ENCODE measurements around the gene TSPAN16. TPM values are rescaled to one million over a fixed set of nuclear protein-coding genes. Genes with fewer than 3 reads are reported as not detected.
A peak's percentile ranks its signal among the peaks of the same experiment; 100 is the strongest.

Gene TSPAN16
- total RNA-seq, 3 donors from 2014 or later = not detected

DNA sequence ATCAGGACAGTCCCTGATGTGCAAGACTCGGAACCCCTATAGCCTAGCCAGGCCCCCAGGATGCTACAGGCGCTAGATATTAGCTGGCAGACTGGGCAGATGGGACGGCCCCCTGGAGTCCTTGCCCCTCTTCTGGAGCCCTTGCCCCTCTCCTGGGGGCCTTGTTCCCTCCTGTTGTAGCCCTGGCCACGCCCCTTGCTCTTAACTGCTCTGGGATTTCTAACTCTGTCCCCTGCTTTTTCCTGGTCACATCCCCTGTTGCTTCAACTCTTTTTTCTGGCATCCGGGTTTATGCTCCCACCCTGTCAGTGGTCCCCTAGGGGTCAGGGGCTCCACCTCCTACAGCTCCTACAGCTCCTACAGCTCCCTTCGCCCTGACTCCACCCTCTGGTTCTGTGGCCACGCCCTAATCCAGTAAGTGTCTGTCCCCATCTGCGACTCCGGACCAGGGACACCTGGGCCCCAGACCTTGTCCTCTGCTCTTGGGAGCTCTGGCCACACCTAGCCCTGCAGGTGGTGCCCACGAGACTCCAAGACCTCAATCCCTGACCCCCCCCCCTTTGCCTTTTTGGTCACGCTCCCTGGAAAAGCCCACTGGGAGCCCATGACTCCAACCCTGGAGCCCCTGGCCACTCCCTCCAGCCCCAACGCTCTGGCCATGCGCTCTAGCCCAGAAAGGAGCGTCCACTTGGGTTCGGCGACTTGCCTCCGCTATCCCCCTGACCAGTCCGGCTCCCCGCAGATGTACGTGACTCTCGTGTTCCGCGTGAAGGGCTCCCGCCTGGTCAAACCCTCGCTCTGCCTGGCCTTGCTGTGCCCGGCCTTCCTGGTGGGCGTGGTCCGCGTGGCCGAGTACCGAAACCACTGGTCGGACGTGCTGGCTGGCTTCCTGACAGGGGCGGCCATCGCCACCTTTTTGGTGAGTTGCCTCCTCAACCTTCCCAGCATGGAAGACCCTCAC lies 66.1 kb downstream of the TSPAN16 start:
- TF ChIP-seq, protein P1, sequence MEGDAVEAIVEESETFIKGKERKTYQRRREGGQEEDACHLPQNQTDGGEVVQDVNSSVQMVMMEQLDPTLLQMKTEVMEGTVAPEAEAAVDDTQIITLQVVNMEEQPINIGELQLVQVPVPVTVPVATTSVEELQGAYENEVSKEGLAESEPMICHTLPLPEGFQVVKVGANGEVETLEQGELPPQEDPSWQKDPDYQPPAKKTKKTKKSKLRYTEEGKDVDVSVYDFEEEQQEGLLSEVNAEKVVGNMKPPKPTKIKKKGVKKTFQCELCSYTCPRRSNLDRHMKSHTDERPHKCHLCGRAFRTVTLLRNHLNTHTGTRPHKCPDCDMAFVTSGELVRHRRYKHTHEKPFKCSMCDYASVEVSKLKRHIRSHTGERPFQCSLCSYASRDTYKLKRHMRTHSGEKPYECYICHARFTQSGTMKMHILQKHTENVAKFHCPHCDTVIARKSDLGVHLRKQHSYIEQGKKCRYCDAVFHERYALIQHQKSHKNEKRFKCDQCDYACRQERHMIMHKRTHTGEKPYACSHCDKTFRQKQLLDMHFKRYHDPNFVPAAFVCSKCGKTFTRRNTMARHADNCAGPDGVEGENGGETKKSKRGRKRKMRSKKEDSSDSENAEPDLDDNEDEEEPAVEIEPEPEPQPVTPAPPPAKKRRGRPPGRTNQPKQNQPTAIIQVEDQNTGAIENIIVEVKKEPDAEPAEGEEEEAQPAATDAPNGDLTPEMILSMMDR (IDR thresholded peaks at IDR 0.05) = no peak
- Histone ChIP-seq H3K9me3 (no peaks in the 10 kb centered on the region), H3K36me3 (ENCODE audit: low read depth) (no peaks in the 10 kb centered on the region), H3K4me3 (no peak overlapping the region), H3K4me1 (ENCODE audit: low read depth) (peaks cover 12% of the 10 kb centered on the region)
- DNase-seq = peak in 1 of 3 donors; percentile 60
- peak; percentile 54 for ATAC-seq
- intact Hi-C loops (cut with DNase I, micrococcal nuclease) = no loop called here

DNA sequence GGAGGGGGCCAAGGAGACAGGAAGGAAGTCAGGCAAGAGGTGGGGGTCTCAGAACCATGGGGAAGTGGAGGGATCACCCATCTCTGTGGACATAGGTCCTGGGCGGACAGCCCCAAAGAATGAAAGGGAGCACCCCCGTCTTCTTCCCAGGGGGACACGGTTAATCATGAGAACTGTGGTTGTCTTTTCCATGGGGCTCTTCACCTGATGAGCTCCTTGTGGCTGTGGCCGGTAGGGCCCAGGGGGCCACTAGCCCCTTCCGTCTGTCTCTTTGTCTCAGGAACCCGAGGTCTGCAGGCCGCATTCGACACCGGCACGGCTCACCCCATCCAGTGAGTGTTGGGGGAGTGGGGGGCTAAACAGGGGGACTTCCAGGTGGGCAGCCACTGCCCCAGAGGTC lies 67.9 kb downstream of the TSPAN16 start:
- Histone ChIP-seq H3K9me3 (no peaks in the 10 kb centered on the region), H3K4me3 (no peak overlapping the region), H3K36me3 (ENCODE audit: low read depth) (no peaks in the 10 kb centered on the region), H3K4me1 (ENCODE audit: low read depth) (peaks cover 12% of the 10 kb centered on the region)
- intact Hi-C loops (cut with DNase I, micrococcal nuclease) = no loop called here
- TF ChIP-seq, protein P1 (IDR thresholded peaks at IDR 0.05) = no peak
- DNase-seq = no peak
- no peak for ATAC-seq

DNA sequence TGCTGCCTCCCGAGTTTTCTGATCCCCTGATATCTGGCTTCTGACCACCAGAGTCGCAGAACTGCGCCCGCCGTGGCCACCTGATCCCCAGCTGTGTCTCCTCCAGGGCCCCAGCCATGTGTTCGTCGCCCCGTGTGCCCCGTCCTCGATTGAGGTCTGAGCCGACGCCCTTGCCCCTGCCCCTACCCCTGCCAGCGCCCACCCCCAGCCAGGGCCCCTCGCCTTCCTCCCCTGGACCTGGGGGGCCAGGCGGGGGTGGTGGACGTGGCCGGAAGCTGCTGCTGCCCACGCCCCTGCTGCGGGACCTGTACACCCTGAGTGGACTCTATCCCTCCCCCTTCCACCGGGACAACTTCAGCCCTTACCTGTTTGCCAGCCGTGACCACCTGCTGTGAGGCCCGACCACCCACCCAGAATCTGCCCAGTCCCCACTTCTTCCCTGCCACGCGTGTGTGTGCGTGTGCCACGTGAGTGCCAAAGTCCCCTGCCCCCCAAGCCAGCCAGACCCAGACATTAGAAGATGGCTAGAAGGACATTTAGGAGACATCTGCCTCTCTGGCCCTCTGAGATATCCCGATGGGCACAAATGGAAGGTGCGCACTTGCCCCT lies 68.4 kb downstream of the TSPAN16 start:
- Histone ChIP-seq H3K36me3 (ENCODE audit: low read depth) (no peaks in the 10 kb centered on the region), H3K9me3 (no peaks in the 10 kb centered on the region), H3K4me1 (ENCODE audit: low read depth) (peaks cover 12% of the 10 kb centered on the region), H3K4me3 (no peak overlapping the region)
- TF ChIP-seq, protein P1 (IDR thresholded peaks at IDR 0.05) = no peak
- no peak for DNase-seq
- intact Hi-C loops (cut with DNase I, micrococcal nuclease) = no loop called here
- ATAC-seq = no peak

DNA sequence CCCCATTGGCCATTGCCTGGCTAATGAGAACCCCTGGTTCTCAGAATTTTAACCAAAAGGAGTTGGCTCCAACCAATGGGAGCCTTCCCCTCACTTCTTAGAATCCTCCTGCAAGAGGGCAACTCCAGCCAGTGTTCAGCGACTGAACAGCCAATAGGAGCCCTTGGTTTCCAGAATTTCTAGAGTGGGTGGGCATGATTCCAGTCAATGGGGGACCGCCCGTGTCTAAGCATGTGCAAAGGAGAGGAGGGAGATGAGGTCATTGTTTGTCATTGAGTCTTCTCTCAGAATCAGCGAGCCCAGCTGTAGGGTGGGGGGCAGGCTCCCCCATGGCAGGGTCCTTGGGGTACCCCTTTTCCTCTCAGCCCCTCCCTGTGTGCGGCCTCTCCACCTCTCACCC lies 69.0 kb downstream of the TSPAN16 start:
- peaks cover 12% of the 10 kb centered on the region for H3K4me1 ChIP-seq (ENCODE audit: low read depth)
- intact Hi-C loops (cut with DNase I, micrococcal nuclease) = no loop called here
- H3K36me3 ChIP-seq (ENCODE audit: low read depth) = no peaks in the 10 kb centered on the region
- TF ChIP-seq, protein P1 (IDR thresholded peaks at IDR 0.05) = no peak
- H3K9me3 ChIP-seq = no peaks in the 10 kb centered on the region
- no peak overlapping the region for H3K4me3 ChIP-seq
- DNase-seq (no peak), ATAC-seq (no peak)

Other genes starting within 250 kb of the TSPAN16 start
- 100 to 1,000 TPM in 2 of 3 donors, 10 to 100 TPM in 1; 83.9 to 147 (median 116) TPM for gene LDLR, start 206.7 kb upstream of the TSPAN16 start, total RNA-seq
- gene SPC24, start 140.4 kb upstream of the TSPAN16 start, total RNA-seq = 10 to 100 TPM in 1 of 3 donors, 1 to 10 TPM in 2; 2.8 to 15.8 (median 3.8) TPM
- gene KANK2, start 98.6 kb upstream of the TSPAN16 start, total RNA-seq = 100 to 1,000 TPM in 1 of 3 donors, 10 to 100 TPM in 2; 28.0 to 562 (median 77.5) TPM
- not detected for gene ANGPTL8, start 56.5 kb upstream of the TSPAN16 start, total RNA-seq
- 10 to 100 TPM; 62.4 to 94.7 (median 62.8) TPM for gene DOCK6, start 33.6 kb upstream of the TSPAN16 start, total RNA-seq
- gene RAB3D, start 43.5 kb downstream of the TSPAN16 start, total RNA-seq = 10 to 100 TPM; 21.0 to 34.9 (median 33.9) TPM
- gene TMEM205, start 50.1 kb downstream of the TSPAN16 start, total RNA-seq = 10 to 100 TPM; 37.3 to 61.8 (median 55.7) TPM
- gene CCDC159, start 50.4 kb downstream of the TSPAN16 start, total RNA-seq = 10 to 100 TPM; 27.4 to 40.5 (median 38.8) TPM
- gene PLPPR2, start 59.3 kb downstream of the TSPAN16 start, total RNA-seq = 10 to 100 TPM in 1 of 3 donors, 1 to 10 TPM in 2; 5.1 to 32.8 (median 7.4) TPM
- gene SWSAP1, start 78.5 kb downstream of the TSPAN16 start, total RNA-seq = 1 to 10 TPM; 2.5 to 3.4 (median 3.3) TPM
- gene EPOR, start 88.2 kb downstream of the TSPAN16 start, total RNA-seq = 1 to 10 TPM; 2.8 to 4.7 (median 3.6) TPM
- gene RGL3, start 123.2 kb downstream of the TSPAN16 start, total RNA-seq = 10 to 100 TPM; 10.7 to 15.1 (median 11.0) TPM
- under 1 TPM in 2 of 3 donors, not detected in 1; 0.14 to 0.28 TPM for gene ODAD3, start 139.0 kb downstream of the TSPAN16 start, total RNA-seq
- 100 to 1,000 TPM; 249 to 337 (median 302) TPM for gene PRKCSH, start 139.5 kb downstream of the TSPAN16 start, total RNA-seq
- gene ELAVL3, start 184.9 kb downstream of the TSPAN16 start, total RNA-seq = 1 to 10 TPM in 1 of 3 donors, under 1 TPM in 1, not detected in 1; 0.51 to 2.5 TPM
- gene ZNF653, start 209.7 kb downstream of the TSPAN16 start, total RNA-seq = 10 to 100 TPM; 10.4 to 13.5 (median 10.9) TPM
- 10 to 100 TPM; 57.9 to 69.6 (median 59.1) TPM for gene ECSIT, start 233.0 kb downstream of the TSPAN16 start, total RNA-seq
- gene CNN1, start 242.7 kb downstream of the TSPAN16 start, total RNA-seq = 1,000 to 10,000 TPM in 1 of 3 donors, 10 to 100 TPM in 2; 19.3 to 1,130 (median 71.6) TPM

Measured in mucosa of descending colon (tissue), 3 donors.